Activated B cell treated with CpG ODN at 0.5 μM for 24 hours (primary cell): ENCODE data around the gene NOP53. TPM values are rescaled to one million over a fixed set of nuclear protein-coding genes. Genes with fewer than 3 reads are reported as not detected.

ENCODE experiments used
- ATAC-seq: fragments of 200-7000 bp; cut with Tn5 transposase; one replicate; pipeline ENCODE4 v1.10.0; 2021; ENCODE audit warnings: low read depth, mild to moderate bottlenecking, moderate library complexity
- CTCF ChIA-PET: fragments of 350-600 bp; sonication (Branson Sonifier 250); formaldehyde crosslinking; loops from one replicate; lab custom pipeline; 2021; ENCODE audit warnings: antibody characterized with exemption; lab: Charles Lee
- POLR2A ChIA-PET: fragments of 350-600 bp; sonication (Branson Sonifier 250); formaldehyde crosslinking; loops from one replicate; lab custom pipeline; 2021; ENCODE audit warnings: antibody characterized with exemption; lab: Charles Lee
- DNase-seq: peaks from one replicate; pipeline ENCODE4 v3.0.0; 2022
- H3K27ac Mint-ChIP-seq: one replicate; pipeline ENCODE4 v1.8.0; 2020; ENCODE audit warnings: mixed read lengths
- H3K27me3 Mint-ChIP-seq: one replicate; pipeline ENCODE4 v1.8.0; 2021; ENCODE audit warnings: mixed read lengths
- H3K36me3 Mint-ChIP-seq: one replicate; pipeline ENCODE4 v1.8.0; 2021; ENCODE audit warnings: low read depth, mixed read lengths
- H3K4me1 Mint-ChIP-seq: one replicate; pipeline ENCODE4 v1.8.0; 2021; ENCODE audit warnings: mixed read lengths
- H3K4me3 Mint-ChIP-seq: one replicate; pipeline ENCODE4 v1.8.0; 2020; ENCODE audit warnings: mild to moderate bottlenecking, mixed read lengths
- H3K9me3 Mint-ChIP-seq: one replicate; pipeline ENCODE4 v1.8.0; 2020; ENCODE audit warnings: mixed read lengths
- intact Hi-C: fragments of 100-400 bp; cut with micrococcal nuclease; formaldehyde crosslinking; loops from one replicate; pipeline ENCODE4 v1.15.1; 2024
- total RNA-seq: library from RNA; stranded (reverse); gene quantifications from 2 replicates; pipeline ENCODE4 v1.2.3, GENCODE V29; 2022
- TF ChIP-seq, protein P1 (sequence below): fragments of 200-600 bp; IDR thresholded peaks from one replicate; pipeline ENCODE4 v1.8.0; 2022; ENCODE audit warnings: antibody characterized with exemption, mild to moderate bottlenecking

The NOP53 gene
- total RNA-seq, 1 donor from 2014 or later, result 695 TPM

DNA sequence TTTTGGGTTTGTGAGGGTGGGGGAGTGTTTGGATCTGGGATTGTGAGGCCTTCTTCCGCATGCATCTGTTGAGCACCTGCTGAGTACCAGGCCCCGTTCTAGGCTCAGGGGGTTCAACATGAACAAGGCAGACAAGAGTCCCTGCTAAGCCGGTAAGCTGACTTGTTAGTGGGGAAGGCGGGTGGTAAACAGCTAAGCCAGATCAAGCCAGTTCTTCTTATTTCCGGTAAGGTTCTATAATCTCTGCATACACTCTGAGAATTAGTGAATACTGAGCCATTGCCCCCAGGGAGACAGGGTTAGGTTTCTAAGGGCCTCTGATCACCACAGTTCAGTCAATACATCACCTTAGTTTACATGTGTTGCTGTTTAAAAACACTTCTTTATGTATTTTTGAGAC is 42.0 kb upstream of the NOP53 start:
- POLR2A ChIA-PET, result no interaction called here
- intact Hi-C loops, result no loop called here
- H3K36me3 Mint-ChIP-seq, result peaks cover 41% of the 10 kb centered on the region
- no peaks in the 10 kb centered on the region for H3K9me3 Mint-ChIP-seq
- ATAC-seq (no peak), DNase-seq (no peak)
- CTCF ChIA-PET, result interaction anchor here (6.4 kb wide), 1 partner anchor 267 kb away, joined by 72 read pairs; no protein-coding TSS in a partner anchor
- H3K27me3 Mint-ChIP-seq, result peaks cover 7% of the 10 kb centered on the region
- no peaks in the 10 kb centered on the region for H3K4me1 Mint-ChIP-seq
- H3K4me3 Mint-ChIP-seq, result no peak overlapping the region
- no peak overlapping the region for H3K27ac Mint-ChIP-seq
- TF ChIP-seq, protein P1, sequence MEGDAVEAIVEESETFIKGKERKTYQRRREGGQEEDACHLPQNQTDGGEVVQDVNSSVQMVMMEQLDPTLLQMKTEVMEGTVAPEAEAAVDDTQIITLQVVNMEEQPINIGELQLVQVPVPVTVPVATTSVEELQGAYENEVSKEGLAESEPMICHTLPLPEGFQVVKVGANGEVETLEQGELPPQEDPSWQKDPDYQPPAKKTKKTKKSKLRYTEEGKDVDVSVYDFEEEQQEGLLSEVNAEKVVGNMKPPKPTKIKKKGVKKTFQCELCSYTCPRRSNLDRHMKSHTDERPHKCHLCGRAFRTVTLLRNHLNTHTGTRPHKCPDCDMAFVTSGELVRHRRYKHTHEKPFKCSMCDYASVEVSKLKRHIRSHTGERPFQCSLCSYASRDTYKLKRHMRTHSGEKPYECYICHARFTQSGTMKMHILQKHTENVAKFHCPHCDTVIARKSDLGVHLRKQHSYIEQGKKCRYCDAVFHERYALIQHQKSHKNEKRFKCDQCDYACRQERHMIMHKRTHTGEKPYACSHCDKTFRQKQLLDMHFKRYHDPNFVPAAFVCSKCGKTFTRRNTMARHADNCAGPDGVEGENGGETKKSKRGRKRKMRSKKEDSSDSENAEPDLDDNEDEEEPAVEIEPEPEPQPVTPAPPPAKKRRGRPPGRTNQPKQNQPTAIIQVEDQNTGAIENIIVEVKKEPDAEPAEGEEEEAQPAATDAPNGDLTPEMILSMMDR, result no peak

DNA sequence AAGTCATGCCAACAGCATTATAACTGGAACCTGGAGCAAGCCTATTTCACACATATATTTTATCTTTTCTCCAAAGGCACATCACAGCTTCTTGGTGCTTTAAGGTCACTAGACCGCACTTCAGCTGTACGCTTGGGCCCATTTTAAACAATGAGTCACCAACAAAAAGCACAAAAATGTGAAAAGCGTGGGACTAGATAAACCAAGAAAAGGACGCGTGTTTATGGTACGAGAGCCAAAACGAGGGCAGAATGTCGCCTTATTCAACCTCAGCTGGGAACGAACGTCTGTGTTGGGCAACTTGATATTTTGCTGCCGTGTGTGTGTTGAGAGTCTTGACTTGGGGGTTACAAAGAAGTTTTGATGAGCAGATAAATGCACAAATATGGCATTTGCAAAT is 41.3 kb upstream of the NOP53 start:
- ChIA-PET POLR2A (no interaction called here), CTCF (interaction anchor here (6.4 kb wide), 1 partner anchor 268 kb away, joined by 72 read pairs; no protein-coding TSS in a partner anchor)
- H3K27ac Mint-ChIP-seq, result no peak overlapping the region
- H3K4me3 Mint-ChIP-seq, result no peak overlapping the region
- H3K27me3 Mint-ChIP-seq, result peaks cover 7% of the 10 kb centered on the region
- ATAC-seq (no peak), DNase-seq (no peak)
- H3K9me3 Mint-ChIP-seq, result no peaks in the 10 kb centered on the region
- TF ChIP-seq, protein P1, result no peak
- no peaks in the 10 kb centered on the region for H3K4me1 Mint-ChIP-seq
- H3K36me3 Mint-ChIP-seq, result peaks cover 35% of the 10 kb centered on the region
- intact Hi-C loops, result no loop called here

DNA sequence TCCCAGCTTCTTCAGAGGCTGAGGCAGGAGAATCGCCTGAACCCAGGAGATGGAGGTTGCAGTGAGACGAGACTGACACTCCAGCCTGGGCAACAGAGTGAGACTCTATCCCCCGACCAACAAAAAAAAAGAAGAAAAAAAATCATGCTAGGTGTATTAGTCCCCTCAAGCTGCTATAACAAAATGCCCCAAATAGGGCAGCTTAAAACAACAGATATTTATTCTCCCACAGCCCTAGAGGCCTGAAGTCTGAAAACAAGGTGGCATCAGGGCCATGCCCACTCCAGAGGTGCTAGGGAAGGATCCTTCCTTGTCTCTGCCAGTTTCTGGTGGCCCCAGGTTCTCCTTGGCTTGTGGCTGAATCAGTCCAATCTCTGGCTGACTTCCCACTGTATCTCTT is 40.7 kb upstream of the NOP53 start:
- TF ChIP-seq, protein P1, result no peak
- H3K27ac Mint-ChIP-seq, result no peak overlapping the region
- ChIA-PET POLR2A (interaction anchor here (0.6 kb wide), 1 partner anchor 278 kb away, joined by 4 read pairs; no protein-coding TSS in a partner anchor), CTCF (interaction anchor here (6.4 kb wide), 1 partner anchor 269 kb away, joined by 72 read pairs; no protein-coding TSS in a partner anchor)
- DNase-seq, result no peak
- H3K36me3 Mint-ChIP-seq, result peaks cover 30% of the 10 kb centered on the region
- H3K9me3 Mint-ChIP-seq, result no peaks in the 10 kb centered on the region
- ATAC-seq, result no peak
- intact Hi-C loops, result no loop called here
- H3K27me3 Mint-ChIP-seq, result peaks cover 7% of the 10 kb centered on the region
- H3K4me3 Mint-ChIP-seq, result no peak overlapping the region
- no peaks in the 10 kb centered on the region for H3K4me1 Mint-ChIP-seq

DNA sequence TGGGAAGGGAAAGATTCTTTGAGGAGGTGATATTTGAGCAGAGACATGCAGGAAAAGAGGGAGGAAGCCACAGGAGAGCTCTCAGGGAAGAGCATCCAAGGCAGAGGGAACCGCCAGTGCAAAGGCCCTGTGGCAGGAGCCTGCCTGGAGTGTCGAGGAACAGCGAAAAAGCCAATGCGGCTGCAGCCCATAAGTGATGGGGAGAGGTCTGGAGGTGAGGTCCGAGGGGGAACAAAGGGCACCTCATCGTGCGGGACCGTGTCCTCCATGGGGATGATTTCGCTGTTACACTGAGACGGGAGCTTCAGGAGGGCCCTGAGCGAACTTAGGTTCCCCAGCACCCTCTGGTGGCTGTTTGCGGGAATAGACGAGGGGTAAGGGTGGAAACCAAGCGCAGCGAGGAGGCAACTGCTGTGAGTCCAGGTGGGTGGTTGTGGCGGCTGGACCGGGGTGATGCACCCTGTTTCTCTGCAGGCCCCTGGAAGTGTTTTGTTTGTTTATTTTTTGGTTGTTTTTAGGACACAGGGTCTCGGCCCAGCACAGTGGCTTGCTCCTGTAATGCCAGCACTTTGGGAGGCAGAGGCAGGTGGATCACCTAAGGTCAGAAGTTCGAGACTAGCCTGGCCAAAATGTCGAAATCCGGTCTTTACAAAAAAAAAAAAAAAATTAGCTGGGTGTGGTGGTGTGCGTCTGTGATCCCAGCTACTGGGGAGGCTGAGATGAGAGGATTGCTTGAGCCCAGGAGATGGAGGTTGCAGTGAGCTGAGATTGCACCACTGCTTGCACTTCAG is 38.0 kb upstream of the NOP53 start:
- TF ChIP-seq, protein P1, result no peak
- Mint-ChIP-seq H3K27me3 (peaks cover 16% of the 10 kb centered on the region), H3K9me3 (no peaks in the 10 kb centered on the region), H3K27ac (no peak overlapping the region), H3K4me3 (no peak overlapping the region), H3K4me1 (no peaks in the 10 kb centered on the region), H3K36me3 (peaks cover 12% of the 10 kb centered on the region)
- DNase-seq (peak; percentile 56), ATAC-seq (peak; percentile 77)
- POLR2A ChIA-PET, result interaction anchor here (1.0 to 1.6 kb wide), 2 partner anchors 38 to 271 kb away, joined by 4 read pairs; partner anchors contain the start of gene NOP53
- intact Hi-C loops, result loop anchor here (1.0 kb wide), 1 partner anchor 271 kb away; no protein-coding TSS in a partner anchor
- CTCF ChIA-PET, result interaction anchor here (1.0 to 6.4 kb wide), 5 partner anchors 7 to 271 kb away, joined by 3 to 72 read pairs (median 5); partner anchors contain the start of genes NAPA and NOP53

DNA sequence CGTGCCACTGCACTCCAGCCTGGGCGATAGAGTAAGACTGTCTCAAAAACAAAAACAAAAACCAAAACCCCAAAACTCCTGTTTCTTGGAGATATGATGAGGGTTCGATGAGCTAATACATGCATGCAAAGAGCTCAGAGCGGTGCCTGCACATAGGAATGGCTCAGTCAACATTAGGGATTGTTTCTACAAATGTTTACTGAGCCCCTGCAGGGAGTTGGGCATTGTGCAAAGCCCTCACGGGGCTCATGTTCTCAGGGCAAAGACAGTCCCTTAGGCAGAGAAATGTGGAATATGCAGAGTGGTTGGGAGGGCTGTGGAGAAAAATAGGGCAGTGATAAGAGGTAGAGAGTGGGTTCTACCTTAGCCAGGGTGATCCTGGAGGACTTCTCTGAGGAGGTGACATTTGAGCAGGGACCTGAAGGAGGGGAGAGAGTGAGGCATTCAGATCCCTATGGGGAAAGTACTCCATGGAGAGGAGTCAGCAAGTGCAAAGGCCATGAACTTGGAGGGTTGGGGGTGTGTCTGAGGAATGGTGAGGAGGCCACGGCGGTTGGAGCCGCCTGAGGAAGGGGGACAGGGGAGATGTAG is 33.6 kb upstream of the NOP53 start:
- TF ChIP-seq, protein P1, result no peak
- no peak overlapping the region for H3K4me3 Mint-ChIP-seq
- no peak for DNase-seq
- ChIA-PET CTCF (interaction anchor here (1.1 to 3.8 kb wide), 2 partner anchors 77 to 275 kb away, joined by 6 to 14 read pairs; no protein-coding TSS in a partner anchor), POLR2A (no interaction called here)
- peaks cover 39% of the 10 kb centered on the region for H3K27me3 Mint-ChIP-seq
- H3K4me1 Mint-ChIP-seq, result peaks cover 3% of the 10 kb centered on the region
- H3K9me3 Mint-ChIP-seq, result peaks cover 5% of the 10 kb centered on the region
- no peak overlapping the region for H3K27ac Mint-ChIP-seq
- intact Hi-C loops, result no loop called here
- ATAC-seq, result no peak
- H3K36me3 Mint-ChIP-seq, result no peaks in the 10 kb centered on the region
